Kidney epithelial cell (primary cell): ENCODE data around the gene ATP2A2. TPM values are rescaled to one million over a fixed set of nuclear protein-coding genes. Genes with fewer than 3 reads are reported as not detected.
A peak's percentile ranks its signal among the peaks of the same experiment; 100 is the strongest.

Source experiments
- DNase-seq: peaks from one replicate; pipeline ENCODE4 v3.0.0-alpha.2; 2010; ENCODE audit warnings: low read depth
- H3K27me3 ChIP-seq: 2 replicates; pipeline ENCODE4 v1.6.0; 2011; ENCODE audit warnings: low read length; ENCODE audit not compliant: control insufficient read depth, insufficient read depth
- H3K36me3 ChIP-seq: 2 replicates; pipeline ENCODE4 v1.5.1; 2011; ENCODE audit warnings: low read length; ENCODE audit not compliant: control insufficient read depth, insufficient read depth
- H3K4me3 ChIP-seq: 2 replicates; pipeline ENCODE4 v1.5.1; 2011; ENCODE audit warnings: low read depth, mild to moderate bottlenecking, control low read depth, low read length
- CTCF ChIP-seq: IDR thresholded peaks from 2 replicates; pipeline ENCODE4 v1.5.1; 2011; ENCODE audit warnings: mild to moderate bottlenecking, moderate library complexity, low read length, control low read depth, inconsistent platforms; ENCODE audit not compliant: insufficient read depth, poor library complexity, severe bottlenecking
- total RNA-seq: library from RNA; depleted of rRNA; stranded (reverse); fragments of >200 nt; gene quantifications from 2 replicates; pipeline ENCODE4 v1.2.3, GENCODE V29; 2015

Gene ATP2A2
- total RNA-seq, 1 donor from 2014 or later, result 128 TPM

GRCh38 chr12:110343736-110344555 lies 62.9 kb downstream of the ATP2A2 start:
- H3K36me3 ChIP-seq, result peaks cover 22% of the 10 kb centered on the region
- DNase-seq, result no peak

DNA sequence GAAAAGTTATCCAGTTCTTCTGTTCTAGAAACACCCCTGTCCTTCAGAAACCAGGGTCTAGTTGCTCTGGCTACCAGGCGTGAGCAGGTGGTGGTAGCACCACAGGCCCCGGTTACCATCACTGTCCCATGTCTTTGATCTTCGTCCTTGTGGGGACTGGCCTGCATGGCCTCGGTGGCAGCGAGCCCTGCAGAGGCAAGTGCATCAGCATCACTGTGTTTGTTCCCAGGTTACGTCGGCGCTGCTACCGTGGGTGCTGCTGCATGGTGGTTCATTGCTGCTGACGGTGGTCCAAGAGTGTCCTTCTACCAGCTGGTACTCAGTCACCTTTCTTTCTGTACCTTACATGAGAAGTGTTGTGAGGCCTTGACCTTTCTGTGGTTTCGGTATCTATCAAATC lies 63.6 kb downstream of the ATP2A2 start:
- no peak for DNase-seq
- TF ChIP-seq CTCF, result no peak
- Histone ChIP-seq H3K36me3 (peaks cover 22% of the 10 kb centered on the region), H3K27me3 (no peaks in the 10 kb centered on the region), H3K4me3 (no peak overlapping the region)

More at GRCh38 chr12:110343736-110344555, 62.9 kb downstream of the ATP2A2 start:
- TF ChIP-seq CTCF, result no peak
- Histone ChIP-seq H3K27me3 (no peaks in the 10 kb centered on the region), H3K4me3 (no peak overlapping the region)

DNA sequence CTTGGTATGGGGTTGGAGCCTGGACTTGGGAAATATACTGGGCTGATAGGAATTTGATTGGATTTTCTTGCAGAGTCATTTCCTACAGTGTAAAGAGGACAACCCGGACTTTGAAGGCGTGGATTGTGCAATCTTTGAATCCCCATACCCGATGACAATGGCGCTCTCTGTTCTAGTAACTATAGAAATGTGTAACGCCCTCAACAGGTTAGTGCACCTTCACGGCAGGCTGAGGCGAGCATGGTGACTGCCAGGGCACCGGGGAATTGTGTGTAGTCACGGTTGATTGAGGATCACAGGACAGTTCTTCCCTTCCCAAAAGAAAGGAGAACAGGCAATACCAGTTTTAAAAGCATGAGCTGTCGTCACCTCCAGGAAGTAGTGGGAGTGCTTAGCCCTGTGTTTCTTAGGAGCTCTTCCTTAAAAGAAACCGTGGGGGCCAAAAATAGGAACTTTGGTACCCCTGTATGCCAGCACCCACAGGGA lies 64.2 kb downstream of the ATP2A2 start:
- Histone ChIP-seq H3K36me3 (peaks cover 22% of the 10 kb centered on the region), H3K4me3 (no peak overlapping the region), H3K27me3 (no peaks in the 10 kb centered on the region)
- no peak for TF ChIP-seq CTCF
- peak; percentile 28 for DNase-seq

GRCh38 chr12:110345963-110346362 lies 64.9 kb downstream of the ATP2A2 start:
- peaks cover 20% of the 10 kb centered on the region for H3K36me3 ChIP-seq
- no peak for TF ChIP-seq CTCF

GRCh38 chr12:110347767-110348166 lies 66.7 kb downstream of the ATP2A2 start:
- peaks cover 18% of the 10 kb centered on the region for H3K36me3 ChIP-seq
- no peak overlapping the region for H3K4me3 ChIP-seq
- no peak for TF ChIP-seq CTCF
- DNase-seq, result no peak
- H3K27me3 ChIP-seq, result no peaks in the 10 kb centered on the region

More at GRCh38 chr12:110345963-110346362, 64.9 kb downstream of the ATP2A2 start:
- Histone ChIP-seq H3K4me3 (no peak overlapping the region), H3K27me3 (no peaks in the 10 kb centered on the region)
- DNase-seq, result no peak
